M059J (cell line): ENCODE data around the gene NR2C2. TPM values are rescaled to one million over a fixed set of nuclear protein-coding genes. Genes with fewer than 3 reads are reported as not detected.
A peak's percentile ranks its signal among the peaks of the same experiment; 100 is the strongest.
"Not testable (repeated sequence)": the region's sequence is repeated elsewhere in the genome, so short reads cannot be mapped to it uniquely, and the experiment has no call there.

Experiments
- DNase-seq: peaks from one replicate; pipeline ENCODE4 v3.0.0-alpha.2; 2012; ENCODE audit warnings: low read depth
- total RNA-seq: library from RNA; depleted of rRNA; stranded (reverse); fragments of >200 nt; shearing (Covaris generic); gene quantifications from 2 replicates; pipeline ENCODE4 v1.2.3, GENCODE V29; 2014

NR2C2 gene
- total RNA-seq, 1 experiment from 2014 or later, result 20.3 TPM

GRCh38 chr3:14957925-14958324, 10.5 kb downstream of the NR2C2 start:
- DNase-seq, result no peak

GRCh38 chr3:14959359-14959943, 12.1 kb downstream of the NR2C2 start:
- DNase-seq, result no peak

DNA sequence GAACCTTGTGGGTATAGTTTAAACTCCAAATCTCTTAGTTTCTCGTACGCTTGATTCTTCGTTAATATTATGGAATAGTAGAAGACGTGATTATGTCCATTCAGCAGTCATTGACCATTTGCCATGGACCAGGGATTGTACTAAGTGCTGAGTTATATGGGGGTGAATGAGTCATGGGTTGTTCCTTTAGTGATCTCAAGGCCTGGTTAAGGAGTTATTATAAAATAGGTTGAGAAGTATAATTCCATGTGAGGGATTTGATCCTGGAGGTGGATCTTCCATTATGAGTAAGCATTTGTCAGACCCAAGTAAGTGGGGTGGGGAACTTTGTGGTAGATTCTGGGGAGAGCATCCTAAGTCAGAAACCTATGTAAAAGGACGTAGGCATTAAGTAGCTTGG, 15.4 kb downstream of the NR2C2 start:
- DNase-seq, result peak; percentile 60

DNA sequence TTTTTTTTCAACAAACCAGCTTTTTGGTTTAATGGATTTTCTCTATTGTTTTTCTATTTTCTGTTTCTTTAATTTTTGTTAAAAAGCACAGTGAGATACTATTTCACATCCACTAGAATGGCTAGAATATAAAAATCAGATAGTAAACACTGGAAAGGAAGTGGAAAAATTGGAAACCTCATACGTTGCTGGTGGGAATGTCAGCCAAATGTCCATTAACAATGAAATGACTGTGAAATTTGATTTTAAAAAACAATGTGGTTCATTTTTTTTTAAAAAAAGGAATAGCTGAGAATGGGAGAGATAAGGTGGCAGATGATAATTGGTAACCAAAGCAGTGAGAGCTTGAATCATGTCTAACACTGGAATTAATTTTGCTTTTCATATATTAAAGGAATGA, 19.9 kb downstream of the NR2C2 start:
- no peak for DNase-seq

DNA sequence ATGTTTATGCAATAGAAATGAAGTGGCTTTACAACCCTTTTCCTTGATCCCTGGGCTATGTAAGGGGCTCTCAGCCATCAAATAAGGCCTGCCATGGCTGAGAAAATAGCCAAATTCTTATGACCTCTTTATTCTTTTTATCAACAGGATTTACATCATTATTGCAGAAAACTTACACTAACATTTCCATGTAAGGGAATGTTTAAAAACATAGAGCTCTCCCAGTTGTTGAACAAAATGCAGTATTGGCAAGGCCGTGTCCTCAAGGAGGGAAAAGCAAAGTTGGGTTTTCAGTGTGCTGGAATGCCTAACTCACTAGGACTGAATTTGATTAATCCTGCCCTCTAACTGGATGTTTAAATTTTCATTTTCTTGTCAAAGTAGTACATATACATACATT, 22.3 kb downstream of the NR2C2 start:
- no peak for DNase-seq

- no peak for DNase-seq
Measured at GRCh38 chr3:14976317-14976716, 28.9 kb downstream of the NR2C2 start.

DNA sequence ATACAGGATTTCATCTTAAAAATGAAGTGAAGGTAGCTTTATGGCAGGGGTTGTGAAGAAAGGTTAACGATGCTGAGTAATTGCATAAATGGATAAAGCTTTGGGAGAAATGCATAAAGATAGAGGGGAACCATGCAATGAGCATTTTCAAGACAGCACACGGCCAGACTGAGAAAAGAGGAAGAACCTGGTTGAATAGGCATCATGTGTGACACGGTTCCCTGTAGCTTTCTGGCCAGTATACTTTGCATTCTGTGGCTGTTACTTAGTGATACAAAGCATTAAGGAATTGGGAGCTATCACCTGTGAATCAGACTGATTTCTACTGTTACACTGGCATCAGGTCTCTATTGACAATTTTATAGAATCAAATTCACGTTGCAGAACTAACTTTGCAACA, 33.3 kb downstream of the NR2C2 start:
- no peak for DNase-seq

- DNase-seq, result no peak
Measured at GRCh38 chr3:14984581-14985113, 37.3 kb downstream of the NR2C2 start.

- DNase-seq, result no peak
Measured at GRCh38 chr3:14988988-14989394, 41.6 kb downstream of the NR2C2 start.

DNA sequence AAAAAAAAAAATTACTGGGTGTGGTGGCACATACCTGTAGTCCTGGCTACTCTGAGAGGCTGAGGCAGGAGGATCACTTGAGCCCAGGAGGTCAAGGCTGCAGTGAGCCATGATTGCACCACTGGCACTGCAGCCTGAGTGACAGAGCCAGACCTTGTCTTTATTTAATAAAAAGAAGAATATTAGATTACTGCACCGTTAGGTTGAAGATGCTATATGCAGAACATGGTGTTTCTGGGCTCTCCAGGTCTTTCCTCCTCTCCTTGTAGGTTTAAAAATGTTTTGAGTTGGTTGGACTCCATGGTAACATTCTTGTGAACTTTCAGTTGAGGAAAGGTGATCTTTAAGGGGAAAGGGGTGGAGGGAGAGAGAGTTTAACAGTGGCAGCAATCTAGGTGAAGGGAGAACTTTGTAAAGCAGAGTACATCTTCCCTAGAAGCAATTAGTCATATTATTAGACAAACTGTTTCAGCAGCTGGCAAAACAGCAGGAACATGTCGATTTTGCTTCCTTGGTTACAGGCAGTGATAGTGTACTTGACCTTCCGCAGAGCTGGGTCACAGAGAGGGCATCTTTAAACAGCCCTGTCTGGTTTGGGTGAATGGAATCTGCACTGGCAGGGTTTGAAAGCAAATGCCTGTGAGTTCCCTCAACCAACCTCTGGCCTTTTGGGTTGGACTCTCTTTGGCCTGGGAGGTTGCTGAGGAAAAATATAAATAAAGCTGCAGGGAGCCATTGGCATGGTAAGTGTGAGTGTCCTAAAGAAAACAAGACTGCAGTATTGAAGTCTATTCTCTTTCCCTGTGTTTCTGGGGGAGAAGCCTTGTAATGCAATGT, 42.8 kb downstream of the NR2C2 start:
- peak; percentile 6 for DNase-seq

DNA sequence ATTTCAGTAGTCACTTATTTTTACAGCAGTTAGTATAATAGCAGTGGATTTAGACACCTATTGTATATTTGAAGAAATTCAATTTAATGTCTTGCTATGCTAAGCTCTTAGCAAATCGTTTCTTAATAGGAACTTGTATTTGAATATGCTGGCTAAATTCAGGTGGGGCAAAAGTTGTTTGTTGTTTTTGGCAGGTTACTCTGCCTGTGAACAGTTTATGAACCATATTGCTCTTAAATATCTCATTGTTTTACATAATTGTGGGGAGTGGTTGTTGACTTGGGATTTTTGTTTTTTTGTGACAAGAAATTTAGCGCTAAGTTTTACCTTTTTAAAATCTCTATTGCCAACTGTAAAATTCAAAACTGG, 43.4 kb downstream of the NR2C2 start:
- no peak for DNase-seq

GRCh38 chr3:14991151-14991742, 43.9 kb downstream of the NR2C2 start:
- DNase-seq, result no peak

- DNase-seq, result no peak
Measured at GRCh38 chr3:14991818-14992612, 44.6 kb downstream of the NR2C2 start.

- no peak for DNase-seq
Measured at GRCh38 chr3:14997941-14998340, 50.6 kb downstream of the NR2C2 start.

GRCh38 chr3:14999182-14999581, 51.8 kb downstream of the NR2C2 start:
- DNase-seq, result not testable (repeated sequence)

DNA sequence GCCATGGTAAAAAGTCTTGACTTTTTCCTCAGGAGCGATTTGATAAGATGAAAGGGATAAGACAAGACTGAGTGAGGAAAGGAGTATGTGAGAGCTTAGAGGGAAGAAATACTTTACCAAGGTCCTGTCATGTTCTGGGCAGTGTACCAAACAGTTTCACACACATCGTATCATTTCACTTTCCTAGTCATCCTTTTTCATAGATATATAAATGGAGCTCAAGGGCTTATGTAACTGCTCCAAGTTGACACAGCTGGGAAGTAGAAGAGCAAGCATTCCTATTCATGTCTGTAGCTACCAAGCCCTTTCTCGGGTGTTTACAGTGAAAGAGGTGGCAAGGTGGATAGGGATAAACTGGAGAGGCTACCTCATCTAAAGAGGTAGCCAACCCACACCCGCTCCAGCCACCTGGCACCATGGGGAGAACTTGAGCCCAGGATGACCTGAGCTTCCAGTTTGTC, 60.3 kb downstream of the NR2C2 start:
- peak; percentile 45 for DNase-seq

DNA sequence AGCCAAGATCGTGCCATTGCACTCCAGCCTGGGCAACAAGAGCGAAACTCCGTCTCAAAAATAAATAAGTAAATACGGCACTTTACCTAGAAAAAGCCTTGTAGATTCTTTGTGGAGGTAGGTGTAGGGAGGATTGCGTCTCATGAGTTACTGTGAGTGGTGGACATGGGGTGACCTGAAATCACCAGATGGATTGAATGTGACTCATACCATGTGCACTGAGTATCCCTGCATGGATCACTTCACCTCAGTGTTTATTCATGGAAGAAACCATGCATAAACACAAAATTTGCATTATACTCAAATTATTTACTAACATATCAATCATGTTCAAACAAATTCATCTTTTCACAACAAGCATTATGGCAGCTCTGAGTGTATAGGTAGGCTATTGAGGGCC, 61.8 kb downstream of the NR2C2 start:
- peak; percentile 9 for DNase-seq

- DNase-seq, result no peak
Measured at GRCh38 chr3:15010664-15011063, 63.3 kb downstream of the NR2C2 start.

- DNase-seq, result no peak
Measured at GRCh38 chr3:15011174-15011573, 63.8 kb downstream of the NR2C2 start.

DNA sequence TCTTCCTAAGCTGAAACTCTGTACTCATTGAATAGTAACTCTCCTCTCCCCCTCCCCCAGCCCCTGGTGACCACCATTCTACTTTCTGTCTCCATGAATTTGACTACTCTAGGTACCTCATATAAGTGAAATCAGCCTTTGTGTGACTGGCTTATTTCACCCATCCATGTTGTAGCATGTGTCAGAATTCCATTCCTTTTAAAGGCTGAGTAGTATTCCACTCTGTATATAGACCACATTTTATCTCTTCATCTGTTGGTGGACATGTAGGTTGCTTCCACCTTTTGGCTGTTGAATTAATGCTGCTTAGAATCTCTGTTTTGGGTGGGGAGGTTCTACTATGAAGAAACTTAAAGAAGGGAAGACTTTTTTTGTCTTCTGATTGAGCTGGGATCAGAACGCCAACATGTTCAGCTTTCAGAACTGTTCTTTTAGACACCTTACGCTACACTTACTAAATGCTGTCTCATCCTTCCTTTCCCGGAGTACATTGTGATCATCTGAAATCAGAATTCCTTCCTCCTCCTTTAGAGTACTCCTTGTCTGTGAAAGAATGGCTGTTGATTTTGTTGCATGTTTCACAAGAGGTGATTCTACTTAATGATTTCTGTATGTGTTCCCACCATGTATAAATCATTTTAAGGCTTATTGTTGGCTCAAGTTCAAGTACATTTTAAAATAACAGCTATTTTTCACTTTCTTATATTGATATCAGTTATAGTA, 67.4 kb downstream of the NR2C2 start:
- no peak for DNase-seq

DNA sequence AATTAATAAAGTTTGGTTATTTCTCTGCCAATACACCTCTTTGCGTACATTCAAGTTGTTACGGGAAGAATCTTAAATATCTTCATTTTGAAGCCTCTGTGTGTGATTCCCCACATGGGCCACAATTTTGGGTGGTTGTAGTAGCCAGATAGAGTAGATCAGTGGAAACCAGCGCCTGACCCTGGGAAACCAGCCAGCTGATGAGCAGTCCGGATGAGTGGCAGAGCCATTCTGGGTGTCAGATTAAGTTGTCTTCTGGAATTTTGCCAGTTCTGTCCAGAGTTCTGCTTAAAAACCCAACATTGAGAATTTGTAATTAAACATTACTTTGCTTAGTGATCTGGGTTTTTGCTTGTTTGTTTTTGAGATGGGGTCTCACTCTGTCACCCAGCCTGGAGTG, 68.1 kb downstream of the NR2C2 start:
- DNase-seq, result peak; percentile 6
